HL-60 (cell line): ENCODE data around the gene THAP7.

ENCODE experiments used
- POLR2AphosphoS5 ChIP-seq: IDR thresholded peaks from 2 replicates; pipeline ENCODE4 v1.6.1; 2012; ENCODE audit warnings: low read depth
- TF ChIP-seq, protein P1 (sequence below): IDR thresholded peaks from one replicate; pipeline ENCODE4 v1.5.1; 2011; ENCODE audit warnings: low read length, control low read depth, inconsistent platforms; ENCODE audit not compliant: insufficient read depth

DNA sequence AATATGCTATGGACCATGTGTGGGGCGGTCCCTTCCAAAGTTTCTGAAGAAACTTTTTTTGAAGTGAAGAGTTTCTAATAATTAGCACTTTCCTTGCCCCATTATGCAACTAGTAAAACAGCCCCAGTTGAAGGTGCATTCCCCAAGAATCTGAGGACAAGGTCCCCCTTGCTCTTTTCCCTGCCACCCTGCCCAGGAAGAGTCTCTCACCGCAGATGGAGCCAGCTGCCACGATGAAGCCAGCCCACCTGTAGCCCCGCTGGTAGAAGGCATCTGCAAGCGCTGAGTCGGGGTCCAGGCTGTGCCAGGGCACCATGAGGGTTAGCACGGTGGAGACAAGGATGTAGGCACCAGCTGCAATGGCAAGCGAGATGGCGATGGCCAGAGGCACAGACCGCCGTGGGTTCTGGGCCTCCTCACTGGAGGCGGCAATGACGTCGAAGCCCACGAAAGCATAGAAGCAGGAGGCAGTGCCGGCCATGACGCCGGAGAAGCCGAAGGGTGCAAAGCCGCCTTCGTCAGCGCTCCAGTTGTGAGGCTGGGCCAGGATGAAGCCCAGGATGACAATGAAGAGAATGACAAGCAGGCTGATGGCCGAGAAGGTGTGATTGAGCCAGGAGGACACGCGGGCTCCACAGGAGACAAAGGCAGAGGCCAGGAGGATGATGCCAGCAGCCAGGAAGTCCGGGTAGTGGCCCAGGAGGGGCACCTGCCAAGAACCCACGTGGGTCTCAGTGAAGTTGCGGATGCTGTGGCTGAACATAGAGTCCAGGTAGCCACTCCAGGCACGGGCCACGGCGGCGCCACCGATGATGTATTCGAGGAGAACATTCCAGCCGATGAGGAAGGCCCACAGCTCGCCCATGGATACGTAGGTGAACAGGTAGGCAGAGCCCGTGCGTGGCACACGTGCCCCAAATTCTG lies 29.0 kb upstream of the THAP7 start:
- no peak for TF ChIP-seq POLR2AphosphoS5
- TF ChIP-seq, protein P1, sequence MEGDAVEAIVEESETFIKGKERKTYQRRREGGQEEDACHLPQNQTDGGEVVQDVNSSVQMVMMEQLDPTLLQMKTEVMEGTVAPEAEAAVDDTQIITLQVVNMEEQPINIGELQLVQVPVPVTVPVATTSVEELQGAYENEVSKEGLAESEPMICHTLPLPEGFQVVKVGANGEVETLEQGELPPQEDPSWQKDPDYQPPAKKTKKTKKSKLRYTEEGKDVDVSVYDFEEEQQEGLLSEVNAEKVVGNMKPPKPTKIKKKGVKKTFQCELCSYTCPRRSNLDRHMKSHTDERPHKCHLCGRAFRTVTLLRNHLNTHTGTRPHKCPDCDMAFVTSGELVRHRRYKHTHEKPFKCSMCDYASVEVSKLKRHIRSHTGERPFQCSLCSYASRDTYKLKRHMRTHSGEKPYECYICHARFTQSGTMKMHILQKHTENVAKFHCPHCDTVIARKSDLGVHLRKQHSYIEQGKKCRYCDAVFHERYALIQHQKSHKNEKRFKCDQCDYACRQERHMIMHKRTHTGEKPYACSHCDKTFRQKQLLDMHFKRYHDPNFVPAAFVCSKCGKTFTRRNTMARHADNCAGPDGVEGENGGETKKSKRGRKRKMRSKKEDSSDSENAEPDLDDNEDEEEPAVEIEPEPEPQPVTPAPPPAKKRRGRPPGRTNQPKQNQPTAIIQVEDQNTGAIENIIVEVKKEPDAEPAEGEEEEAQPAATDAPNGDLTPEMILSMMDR, result no peak
